DMS79 treated with DMSO at 0.1 percent for 48 hours (cell line): ENCODE results near the gene PCDHGA6.
A peak's percentile ranks its signal among the peaks of the same experiment; 100 is the strongest.
"Not testable (repeated sequence)": the region's sequence is repeated elsewhere in the genome, so short reads cannot be mapped to it uniquely, and the experiment has no call there.

Experiments
- DNase-seq: peaks from one replicate; lab custom pipeline; 2025; lab: John Stamatoyannopoulos, UW

The PCDHGA6 gene

GRCh38 chr5:141373673-141374317 is at the start of gene PCDHGA6:
TSS of gene PCDHGA6 (plus strand) at chr5:141373891. CDS start at chr5:141374084, 193 bp downstream.
- no peak for DNase-seq

- peak; percentile 63 for DNase-seq
These were observed 47.4 kb upstream of the PCDHGA6 start for GRCh38 chr5:141326088-141326854.

- DNase-seq, result no peak
These were observed 45.5 kb upstream of the PCDHGA6 start for GRCh38 chr5:141328231-141328630.

- DNase-seq, result no peak
These were observed 43.2 kb upstream of the PCDHGA6 start, which contains the start of gene PCDHGA1 for GRCh38 chr5:141330299-141331080. TSS of gene PCDHGA1 (plus strand) at chr5:141330514.

- DNase-seq, result not testable (repeated sequence)
These were observed 41.1 kb upstream of the PCDHGA6 start for GRCh38 chr5:141332571-141332970.

- DNase-seq, result no peak
These were observed 35.0 kb upstream of the PCDHGA6 start, which contains the start of gene PCDHGA2 for GRCh38 chr5:141338538-141339306. TSS of gene PCDHGA2 (plus strand) at chr5:141338760.

GRCh38 chr5:141340781-141341354 is 32.8 kb upstream of the PCDHGA6 start:
- not testable (repeated sequence) for DNase-seq

- no peak for DNase-seq
These were observed 30.9 kb upstream of the PCDHGA6 start for GRCh38 chr5:141342773-141343172.

- no peak for DNase-seq
These were observed 30.3 kb upstream of the PCDHGA6 start, which contains the start of gene PCDHGA3 for GRCh38 chr5:141343242-141343952. TSS of gene PCDHGA3 (plus strand) at chr5:141343829. CDS start at chr5:141344034, 205 bp downstream.

GRCh38 chr5:141343953-141344463 is 29.7 kb upstream of the PCDHGA6 start:
- no peak for DNase-seq

- DNase-seq, result no peak
These were observed 28.4 kb upstream of the PCDHGA6 start for GRCh38 chr5:141345327-141345726.

GRCh38 chr5:141346017-141346416 is 27.7 kb upstream of the PCDHGA6 start:
- DNase-seq, result not testable (repeated sequence)

- no peak for DNase-seq
These were observed 23.6 kb upstream of the PCDHGA6 start, which contains the start of gene PCDHGB1 for GRCh38 chr5:141349917-141350619. TSS of gene PCDHGB1 (plus strand) at chr5:141350099. CDS start at chr5:141350261, 162 bp downstream.

GRCh38 chr5:141351591-141351990 is 22.1 kb upstream of the PCDHGA6 start:
- DNase-seq, result no peak

- DNase-seq, result no peak
These were observed 18.7 kb upstream of the PCDHGA6 start, which contains the start of gene PCDHGA4 for GRCh38 chr5:141354900-141355469. TSS of gene PCDHGA4 (plus strand) at chr5:141355021. CDS start at chr5:141355108, 87 bp downstream.

- no peak for DNase-seq
These were observed 18.1 kb upstream of the PCDHGA6 start for GRCh38 chr5:141355641-141356040.

GRCh38 chr5:141356133-141356532 is 17.6 kb upstream of the PCDHGA6 start:
- no peak for DNase-seq

- DNase-seq, result no peak
These were observed 16.7 kb upstream of the PCDHGA6 start for GRCh38 chr5:141356950-141357349.
